ENCODE measurements around the gene MBD4. TPM values are rescaled to one million over a fixed set of nuclear protein-coding genes. Genes with fewer than 3 reads are reported as not detected.
A peak's percentile ranks its signal among the peaks of the same experiment; 100 is the strongest.

MBD4 gene
- total RNA-seq, 1 experiment from 2014 or later: 40.1 TPM

GRCh38 chr3:129475863-129476262 is 36.1 kb upstream of the MBD4 start:
- no peak overlapping the region for H3K4ac ChIP-seq (ENCODE audit: low read depth, low read length)
- no peak overlapping the region for H3K23ac ChIP-seq (ENCODE audit: insufficient read length, low read depth, low read length)
- WGBS (ENCODE audit: extremely low coverage, insufficient read length, low lambda C conversion rate): no CpG with 5 or more reads among the region's 3 CpGs
- no peaks in the 10 kb centered on the region for H3K27me3 ChIP-seq (ENCODE audit: insufficient read depth, low read length)
- H3K14ac ChIP-seq (ENCODE audit: insufficient read depth, low read length): no peak overlapping the region
- no peak overlapping the region for H3K9ac ChIP-seq (ENCODE audit: extremely low read depth, insufficient read length, low read length)
- H2AK5ac ChIP-seq (ENCODE audit: insufficient read length, low read length): no peak overlapping the region
- H3K27ac ChIP-seq (ENCODE audit: insufficient read length, low read depth, low read length): no peak overlapping the region
- no peaks in the 10 kb centered on the region for H3K4me1 Mint-ChIP-seq
- H4K5ac ChIP-seq (ENCODE audit: insufficient read length, low read depth, low read length): no peak overlapping the region
- TF ChIP-seq CTCF (conservative IDR thresholded peaks at IDR 0.05): no peak
- no peak overlapping the region for H2BK20ac ChIP-seq (ENCODE audit: low read depth, low read length, poor library complexity, severe bottlenecking)
- no peak overlapping the region for H2BK5ac ChIP-seq (ENCODE audit: insufficient read length, low read length)
- no peaks in the 10 kb centered on the region for H3K79me2 ChIP-seq (ENCODE audit: insufficient read depth, low read length)
- no peaks in the 10 kb centered on the region for H3K23me2 ChIP-seq (ENCODE audit: insufficient read length, low read depth, low read length, poor library complexity, severe bottlenecking)
- H2BK120ac ChIP-seq (ENCODE audit: low read depth, low read length, poor library complexity, severe bottlenecking): no peak overlapping the region
- H4K8ac ChIP-seq (replicated peaks; ENCODE audit: insufficient read length, low read depth, low read length): no peak overlapping the region
- peaks cover 8 to 36% (median 31%) of the 10 kb centered on the region in 3 experiments for H3K36me3 Mint-ChIP-seq (ENCODE audit: insufficient read depth in 1 of 3, low read depth in 3 of 3)
- no peaks in the 10 kb centered on the region for H3K27me3 Mint-ChIP-seq (ENCODE audit: low read depth)
- no peak overlapping the region for H3K4me2 ChIP-seq (ENCODE audit: insufficient read depth, insufficient read length, low read length)
- H3K56ac ChIP-seq (ENCODE audit: insufficient read length, low read depth, low read length): no peak overlapping the region
- H3K27ac Mint-ChIP-seq: peak overlapping the region in 1 of 3 experiments; percentile 49; a peak in 2 of 7 replicates
- H3K18ac ChIP-seq (ENCODE audit: insufficient read length, low read depth, low read length): no peak overlapping the region
- H3K4me3 Mint-ChIP-seq: no peak overlapping the region
- no peak for DNase-seq
- H3K4me1 ChIP-seq (ENCODE audit: insufficient read depth, low read length): no peaks in the 10 kb centered on the region
- H3K79me1 ChIP-seq (ENCODE audit: insufficient read depth, low read depth, low read length, poor library complexity, severe bottlenecking): no peaks in the 10 kb centered on the region
- no peak overlapping the region for H4K91ac ChIP-seq (ENCODE audit: insufficient read length, low read depth, low read length)
- no peaks in the 10 kb centered on the region for H3K9me3 ChIP-seq (ENCODE audit: control insufficient read depth, low read depth, low read length)
- no peak overlapping the region for H2BK15ac ChIP-seq (ENCODE audit: low read depth, low read length)
- H2AFZ ChIP-seq (ENCODE audit: low read length): no peak overlapping the region
- no peak overlapping the region for H2BK12ac ChIP-seq (ENCODE audit: insufficient read length, low read depth, low read length)
- H3K9me3 Mint-ChIP-seq: no peaks in the 10 kb centered on the region
- H4K20me1 ChIP-seq (ENCODE audit: control insufficient read depth, insufficient read depth, insufficient read length): no peaks in the 10 kb centered on the region
- H3T11ph ChIP-seq (ENCODE audit: low read length): no peak overlapping the region

Measured in H9 (cell line).